ENCODE data around the gene NEGR1. TPM values are rescaled to one million over a fixed set of nuclear protein-coding genes. Genes with fewer than 3 reads are reported as not detected.

NEGR1 gene
- total and polyA plus RNA-seq, 2 experiments from 2014 or later = 0.57 to 0.94 TPM

DNA sequence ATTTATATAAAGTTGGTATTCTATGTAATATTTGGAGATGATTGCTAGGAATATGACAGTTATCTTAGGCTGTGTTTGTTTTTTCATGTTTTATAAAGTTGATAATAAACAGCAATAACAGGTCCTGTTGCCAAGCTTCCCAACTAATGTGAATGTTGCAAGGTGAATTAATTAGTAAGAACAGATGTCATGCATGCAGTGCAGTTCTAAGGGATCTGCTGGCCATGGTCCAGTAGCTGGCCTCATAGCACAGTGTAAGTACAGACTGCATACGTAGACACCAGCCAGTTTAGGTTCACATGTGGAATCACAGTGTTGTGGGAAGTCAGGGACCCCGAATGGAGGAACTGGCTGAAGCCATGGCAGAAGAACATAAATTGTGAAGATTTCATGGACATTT, 478.2 kb downstream of the NEGR1 start (continued):
- no peak for TF ChIP-seq EZH2 (IDR thresholded peaks at IDR 0.05; ENCODE audit: low read depth, unreplicated experiment)

GRCh38 chr1:71796006-71796405, 486.3 kb downstream of the NEGR1 start:
- no peaks in the 10 kb centered on the region for H3K27me3 Mint-ChIP-seq (ENCODE audit: insufficient read depth, low read depth, poor library complexity)
- TF ChIP-seq, protein P1, sequence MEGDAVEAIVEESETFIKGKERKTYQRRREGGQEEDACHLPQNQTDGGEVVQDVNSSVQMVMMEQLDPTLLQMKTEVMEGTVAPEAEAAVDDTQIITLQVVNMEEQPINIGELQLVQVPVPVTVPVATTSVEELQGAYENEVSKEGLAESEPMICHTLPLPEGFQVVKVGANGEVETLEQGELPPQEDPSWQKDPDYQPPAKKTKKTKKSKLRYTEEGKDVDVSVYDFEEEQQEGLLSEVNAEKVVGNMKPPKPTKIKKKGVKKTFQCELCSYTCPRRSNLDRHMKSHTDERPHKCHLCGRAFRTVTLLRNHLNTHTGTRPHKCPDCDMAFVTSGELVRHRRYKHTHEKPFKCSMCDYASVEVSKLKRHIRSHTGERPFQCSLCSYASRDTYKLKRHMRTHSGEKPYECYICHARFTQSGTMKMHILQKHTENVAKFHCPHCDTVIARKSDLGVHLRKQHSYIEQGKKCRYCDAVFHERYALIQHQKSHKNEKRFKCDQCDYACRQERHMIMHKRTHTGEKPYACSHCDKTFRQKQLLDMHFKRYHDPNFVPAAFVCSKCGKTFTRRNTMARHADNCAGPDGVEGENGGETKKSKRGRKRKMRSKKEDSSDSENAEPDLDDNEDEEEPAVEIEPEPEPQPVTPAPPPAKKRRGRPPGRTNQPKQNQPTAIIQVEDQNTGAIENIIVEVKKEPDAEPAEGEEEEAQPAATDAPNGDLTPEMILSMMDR (conservative IDR thresholded peaks at IDR 0.05; ENCODE audit: low read depth in 2 of 2) = peak; percentile 16 to 30; a peak in 2 of 4 replicates
- TF ChIP-seq EZH2 (IDR thresholded peaks at IDR 0.05; ENCODE audit: low read depth, unreplicated experiment) = no peak
- Histone ChIP-seq H4K20me1 (replicated peaks; ENCODE audit: insufficient read depth) (no peaks in the 10 kb centered on the region), H3F3A (replicated peaks; ENCODE audit: low read depth) (no peaks in the 10 kb centered on the region), H3K36me3 (ENCODE audit: insufficient read depth) (no peaks in the 10 kb centered on the region), H3K9me2 (ENCODE audit: insufficient read depth) (peaks cover 2% of the 10 kb centered on the region; the same call in 1 of the 2 replicates), H3K27me3 (ENCODE audit: insufficient read depth) (no peaks in the 10 kb centered on the region), H3K4me3 (no peak overlapping the region), H3K4me1 (ENCODE audit: insufficient read depth) (no peaks in the 10 kb centered on the region), H3K27ac (ENCODE audit: low read depth) (no peak overlapping the region), H2AFZ (no peak overlapping the region), H3K4me2 (no peak overlapping the region), H3K79me2 (replicated peaks; ENCODE audit: insufficient read depth) (no peaks in the 10 kb centered on the region)
- DNase-seq (ENCODE audit: low spot score) (peak; percentile 13), ATAC-seq (peak; percentile 83)
- no peak overlapping the region; the same call in 1 of the 2 replicates for H3K27ac Mint-ChIP-seq
- H3K36me3 Mint-ChIP-seq (ENCODE audit: low read depth) = no peaks in the 10 kb centered on the region
- no peaks in the 10 kb centered on the region for H3K9me3 Mint-ChIP-seq
- H3K4me1 Mint-ChIP-seq = peaks cover 10% of the 10 kb centered on the region
- H3K4me3 Mint-ChIP-seq = no peak overlapping the region

DNA sequence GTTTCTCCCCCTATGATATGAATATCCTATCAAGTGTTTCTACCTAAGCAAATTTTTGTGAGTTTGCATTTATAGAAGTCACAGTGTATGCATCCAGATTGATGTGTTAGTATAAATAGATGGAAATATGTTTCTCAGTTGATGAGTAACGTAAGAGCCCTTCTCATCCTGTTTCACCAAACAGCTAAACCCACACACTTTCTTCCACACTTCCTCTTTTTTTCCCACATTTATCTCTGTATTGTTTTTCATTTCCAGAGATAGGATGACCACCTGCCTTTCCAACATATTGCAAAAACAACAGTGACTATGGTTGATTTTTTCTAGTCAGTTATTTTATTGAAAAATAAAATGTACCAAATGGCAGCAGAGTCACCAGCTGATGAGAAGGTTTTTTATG, 490.1 kb downstream of the NEGR1 start:
- Mint-ChIP-seq H3K4me1 (peaks cover 10% of the 10 kb centered on the region), H3K4me3 (no peak overlapping the region), H3K27me3 (ENCODE audit: insufficient read depth, low read depth, poor library complexity) (no peaks in the 10 kb centered on the region), H3K27ac (no peak overlapping the region), H3K9me3 (no peaks in the 10 kb centered on the region), H3K36me3 (ENCODE audit: low read depth) (no peaks in the 10 kb centered on the region)
- no peak overlapping the region for H3K27ac ChIP-seq (ENCODE audit: low read depth)
- ATAC-seq (no peak), DNase-seq (ENCODE audit: low spot score) (no peak)
- H3K79me2 ChIP-seq (replicated peaks; ENCODE audit: insufficient read depth) = no peaks in the 10 kb centered on the region
- H3F3A ChIP-seq (replicated peaks; ENCODE audit: low read depth) = no peaks in the 10 kb centered on the region
- H3K27me3 ChIP-seq (ENCODE audit: insufficient read depth) = no peaks in the 10 kb centered on the region
- no peaks in the 10 kb centered on the region for H4K20me1 ChIP-seq (replicated peaks; ENCODE audit: insufficient read depth)
- no peaks in the 10 kb centered on the region for H3K4me1 ChIP-seq (ENCODE audit: insufficient read depth)
- no peaks in the 10 kb centered on the region for H3K9me2 ChIP-seq (ENCODE audit: insufficient read depth)
- TF ChIP-seq STAT1 (IDR thresholded peaks at IDR 0.05; ENCODE audit: unreplicated experiment) = no peak
- no peak for TF ChIP-seq EZH2phosphoT487 (IDR thresholded peaks at IDR 0.05; ENCODE audit: unreplicated experiment)
- TF ChIP-seq, protein P2, sequence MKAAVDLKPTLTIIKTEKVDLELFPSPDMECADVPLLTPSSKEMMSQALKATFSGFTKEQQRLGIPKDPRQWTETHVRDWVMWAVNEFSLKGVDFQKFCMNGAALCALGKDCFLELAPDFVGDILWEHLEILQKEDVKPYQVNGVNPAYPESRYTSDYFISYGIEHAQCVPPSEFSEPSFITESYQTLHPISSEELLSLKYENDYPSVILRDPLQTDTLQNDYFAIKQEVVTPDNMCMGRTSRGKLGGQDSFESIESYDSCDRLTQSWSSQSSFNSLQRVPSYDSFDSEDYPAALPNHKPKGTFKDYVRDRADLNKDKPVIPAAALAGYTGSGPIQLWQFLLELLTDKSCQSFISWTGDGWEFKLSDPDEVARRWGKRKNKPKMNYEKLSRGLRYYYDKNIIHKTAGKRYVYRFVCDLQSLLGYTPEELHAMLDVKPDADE (IDR thresholded peaks at IDR 0.05) = no peak
- no peak for TF ChIP-seq JUNB (IDR thresholded peaks at IDR 0.05; ENCODE audit: unreplicated experiment)
- no peak for TF ChIP-seq EZH2 (IDR thresholded peaks at IDR 0.05; ENCODE audit: low read depth, unreplicated experiment)
- TF ChIP-seq ZNF331 (CRISPR knock-in tag; IDR thresholded peaks at IDR 0.05; ENCODE audit: low read depth) = no peak
- no peak overlapping the region for H3K4me2 ChIP-seq
- H2AFZ ChIP-seq = no peak overlapping the region
- no peak overlapping the region for H3K4me3 ChIP-seq
- H3K36me3 ChIP-seq (ENCODE audit: insufficient read depth) = no peaks in the 10 kb centered on the region

Measured in GM23338 (cell line).